Spleen (tissue), 11 donors: Measurements from ENCODE around the gene RCCD1. TPM values are rescaled to one million over a fixed set of nuclear protein-coding genes. Genes with fewer than 3 reads are reported as not detected.
A peak's percentile ranks its signal among the peaks of the same experiment; 100 is the strongest.
"Not testable (repeated sequence)": the region's sequence is repeated elsewhere in the genome, so short reads cannot be mapped to it uniquely, and the experiment has no call there.

ENCODE experiments used
- DNase-seq: peaks from one replicate; pipeline ENCODE4 v3.0.0-alpha.2; 2020
- H3K27ac ChIP-seq, 8 donors: fragments of 200-600 bp; sonication (generic) in 7 of 8; 1 replicate in 4 of 8; 2 replicates in 4 of 8; pipeline versions ENCODE4 v1.5.0 to v1.8.0; 2016 to 2021; ENCODE audit warnings: inconsistent platforms in 4 of 8, mild to moderate bottlenecking in 4 of 8, moderate library complexity in 1 of 8
- H3K27me3 ChIP-seq, 7 donors: fragments of 200-600 bp; sonication (generic) in 6 of 7; replicated peaks in 1 of 7; 1 replicate in 4 of 7; 2 replicates in 3 of 7; pipeline versions ENCODE4 v1.5.0 to v1.8.0; 2016 to 2021; ENCODE audit warnings: inconsistent platforms in 3 of 7, mild to moderate bottlenecking in 1 of 7
- H3K36me3 ChIP-seq, 6 donors: fragments of 200-600 bp; sonication (generic) in 5 of 6; 1 replicate in 4 of 6; 2 replicates in 2 of 6; pipeline versions ENCODE4 v1.5.0 to v1.8.0; 2016 to 2021; ENCODE audit warnings: inconsistent platforms in 2 of 6
- H3K4me1 ChIP-seq, 6 donors: fragments of 200-600 bp; sonication (generic) in 5 of 6; 1 replicate in 3 of 6; 2 replicates in 3 of 6; pipeline versions ENCODE4 v1.5.0 to v1.8.0; 2016 to 2021; ENCODE audit warnings: inconsistent platforms in 3 of 6
- H3K4me3 ChIP-seq, 8 donors: fragments of 200-600 bp; sonication (generic) in 7 of 8; 1 replicate in 4 of 8; 2 replicates in 4 of 8; pipeline versions ENCODE4 v1.5.0 to v1.8.0; 2016 to 2021; ENCODE audit warnings: inconsistent platforms in 4 of 8, mild to moderate bottlenecking in 4 of 8, moderate library complexity in 2 of 8
- H3K9me3 ChIP-seq, 8 donors: fragments of 200-600 bp; sonication (generic) in 7 of 8; 1 replicate in 4 of 8; 2 replicates in 4 of 8; pipeline versions ENCODE4 v1.5.0 to v1.8.0; 2016 to 2021; ENCODE audit warnings: inconsistent platforms in 4 of 8
- CTCF ChIP-seq, 11 experiments: fragments of 200-600 bp in 7 of 11; fragments of 450-650 bp in 4 of 11; sonication (generic) in 4 of 11; IDR thresholded peaks in 8 of 11; conservative IDR thresholded peaks in 3 of 11; 1 replicate in 7 of 11; 2 replicates in 4 of 11; pipeline versions ENCODE4 v1.4.0 to v1.8.0; 2016 to 2021; ENCODE audit warnings: antibody characterized with exemption in 11 of 11, inconsistent platforms in 4 of 11, mild to moderate bottlenecking in 1 of 11
- POLR2A ChIP-seq, 3 donors: fragments of 450-650 bp; IDR thresholded peaks; one replicate each; pipeline ENCODE4 v1.5.1; 2017; ENCODE audit warnings: antibody characterized with exemption in 3 of 3, mild to moderate bottlenecking in 1 of 3
- POLR2AphosphoS5 ChIP-seq, 3 donors: sonication (generic); formaldehyde crosslinking; IDR thresholded peaks; one replicate each; pipeline ENCODE4 v1.5.1; 2017; ENCODE audit warnings: antibody characterized with exemption in 3 of 3
- WGBS, 5 donors: extraction: QIAGEN DNeasy Blood & Tissue Kit in 3 of 5; methylation state at CpG; one replicate each; pipeline versions ENCODE4 v1.1.5 to v1.1.7; 2013 to 2018; 5-methylcytosine and 5-hydroxymethylcytosine counted together
- intact Hi-C: fragments of 100-400 bp; cut with DNase I; formaldehyde crosslinking; loops from one replicate; pipeline ENCODE4 v1.15.0; 2023; ENCODE audit warnings: low total_unique reads
- polyA plus RNA-seq, 3 donors: library from polyadenylated mRNA; stranded (reverse); fragments of 200-250 nt; gene quantifications; one replicate each; pipeline ENCODE4 v1.2.1, GENCODE V29; 2013
- total RNA-seq, 7 donors: library from RNA; depleted of rRNA in 3 of 7; stranded (reverse); fragments of >200 nt in 3 of 7; fragmentation: NEBNext Ultra II Directional in 4 of 7; extraction: Animal tissue kit (Norgen Biotek cat#: 25700) in 4 of 7; gene quantifications; one replicate each; pipeline versions ENCODE4 v1.1.0 to v1.2.1, GENCODE V29; 2016 to 2021
- donor health status: healthy with polysubstance abuse.
- donor health status: DM: no; HTN: no; CAD: no; lungs with moderate emphysema.
- donor health status: DM: no; HTN: no; CAD: no.
- donor health status: Bipolar disorder and iron deficiency.
- donor health status: healthy.
- donor health status: DM: no; HTN: no; CAD: no.
- donor health status: DM: yes; HTN: yes; CAD: no.

RCCD1 gene
- total and polyA plus RNA-seq, 10 donors = 3.6 to 11.4 (median 8.5) TPM

GRCh38 chr15:90928106-90928505 lies 26.6 kb upstream of the RCCD1 start:
- H3K4me3 ChIP-seq = not testable (repeated sequence)

GRCh38 chr15:90929246-90930019 lies 25.3 kb upstream of the RCCD1 start:
- Histone ChIP-seq H3K9me3 (no peaks in the 10 kb centered on the region), H3K36me3 (peaks cover 0 to 5% (median 0%) of the 10 kb centered on the region in 6 donors), H3K4me1 (peaks cover 28 to 68% (median 57%) of the 10 kb centered on the region in 6 donors), H3K4me3 (peak overlapping the region; percentile 40 to 83 (median 54)), H3K27me3 (no peaks in the 10 kb centered on the region), H3K27ac (peak overlapping the region; percentile 95 to 99 (median 98))
- intact Hi-C loops = no loop called here
- WGBS, 5 donors = 37 to 47% (median 44%) methylated on average over 21 of the region's 21 CpGs
- TF ChIP-seq POLR2AphosphoS5 (IDR thresholded peaks at IDR 0.05) (no peak), POLR2A (IDR thresholded peaks at IDR 0.05) (no peak), CTCF (IDR thresholded peaks at IDR 0.05 in 8 of 11, conservative IDR thresholded peaks at IDR 0.05 in 3 of 11) (peak in 1 of 11 experiments; percentile 11)
- no peak for DNase-seq

More at GRCh38 chr15:90928106-90928505, 26.6 kb upstream of the RCCD1 start:
- H3K27me3 ChIP-seq, intact Hi-C loops, DNase-seq, H3K9me3 ChIP-seq: not testable (repeated sequence)
- H3K27ac ChIP-seq = peak overlapping the region in 7 of 8 donors; percentile 4 to 99 (median 97)
- TF ChIP-seq POLR2AphosphoS5 (IDR thresholded peaks at IDR 0.05) = peak in 1 of 3 donors; percentile 20
- peaks cover 0 to 18% (median 0%) of the 10 kb centered on the region in 6 donors for H3K36me3 ChIP-seq
- H3K4me1 ChIP-seq = peaks cover 21 to 54% (median 47%) of the 10 kb centered on the region in 6 donors
- 53 to 87% (median 72%) methylated on average over 7 of the region's 7 CpGs for WGBS, 5 donors

- peak overlapping the region in 7 of 8 donors; percentile 40 to 83 (median 74) for H3K4me3 ChIP-seq
Measured at GRCh38 chr15:90930861-90931574, 23.7 kb upstream of the RCCD1 start.

GRCh38 chr15:90931575-90931827 lies 23.2 kb upstream of the RCCD1 start:
- 10 to 18% (median 14%) methylated on average over 6 of the region's 6 CpGs for WGBS, 5 donors
- H3K9me3 ChIP-seq = no peaks in the 10 kb centered on the region
- intact Hi-C loops = no loop called here
- peak overlapping the region; percentile 72 to 83 (median 76) for H3K4me3 ChIP-seq
- peak overlapping the region; percentile 95 to 99 (median 98) for H3K27ac ChIP-seq
- DNase-seq = no peak
- TF ChIP-seq CTCF (IDR thresholded peaks at IDR 0.05 in 8 of 11, conservative IDR thresholded peaks at IDR 0.05 in 3 of 11) = peak in 2 of 11 experiments; percentile 64 to 65
- TF ChIP-seq POLR2AphosphoS5 (IDR thresholded peaks at IDR 0.05) = no peak
- peaks cover 0 to 2% (median 0%) of the 10 kb centered on the region in 6 donors for H3K36me3 ChIP-seq
- H3K4me1 ChIP-seq = peaks cover 43 to 85% (median 73%) of the 10 kb centered on the region in 6 donors
- H3K27me3 ChIP-seq = no peaks in the 10 kb centered on the region

More at GRCh38 chr15:90930861-90931574, 23.7 kb upstream of the RCCD1 start:
- H3K9me3 ChIP-seq = no peaks in the 10 kb centered on the region
- TF ChIP-seq POLR2AphosphoS5 (IDR thresholded peaks at IDR 0.05) (no peak), POLR2A (IDR thresholded peaks at IDR 0.05) (no peak), CTCF (IDR thresholded peaks at IDR 0.05 in 8 of 11, conservative IDR thresholded peaks at IDR 0.05 in 3 of 11) (no peak)
- H3K4me1 ChIP-seq = peaks cover 38 to 81% (median 69%) of the 10 kb centered on the region in 6 donors
- no peaks in the 10 kb centered on the region for H3K36me3 ChIP-seq
- H3K27me3 ChIP-seq = no peaks in the 10 kb centered on the region
- DNase-seq = no peak
- WGBS, 5 donors = 61 to 69% (median 64%) methylated on average over 15 of the region's 15 CpGs
- intact Hi-C loops = no loop called here
- peak overlapping the region; percentile 95 to 99 (median 98) for H3K27ac ChIP-seq
